Mesenchymal stem cell (in vitro differentiated cells and primary cell): Measurements from ENCODE around the gene TCF7L1.

Experiments
- DNase-seq: peaks from one replicate; pipeline ENCODE4 v3.0.0-alpha.2; 2013
- H2AFZ ChIP-seq: one replicate; pipeline ENCODE4 v1.6.1; 2013; ENCODE audit warnings: low read depth, mild to moderate bottlenecking, control low read depth, inconsistent platforms, low read length, moderate library complexity
- H2AK5ac ChIP-seq: 2 replicates; pipeline ENCODE4 v1.6.1; 2013; ENCODE audit warnings: low read length, moderate library complexity, mild to moderate bottlenecking, inconsistent platforms; ENCODE audit not compliant: severe bottlenecking
- H2BK120ac ChIP-seq: one replicate; pipeline ENCODE4 v1.6.1; 2013; ENCODE audit warnings: low read depth, mild to moderate bottlenecking, inconsistent platforms, low read length, moderate library complexity
- H2BK12ac ChIP-seq, 2 experiments: one replicate each; pipeline ENCODE4 v1.6.1; 2013; ENCODE audit warnings: inconsistent platforms in 2 of 2, low read length in 2 of 2, mild to moderate bottlenecking in 2 of 2, moderate library complexity in 2 of 2, control low read depth in 1 of 2
- H2BK15ac ChIP-seq: one replicate; pipeline ENCODE4 v1.6.1; 2013; ENCODE audit warnings: mild to moderate bottlenecking, low read depth, inconsistent platforms; ENCODE audit not compliant: poor library complexity, severe bottlenecking
- H2BK5ac ChIP-seq: 2 replicates; pipeline ENCODE4 v1.6.1; 2013; ENCODE audit warnings: low read depth, mild to moderate bottlenecking, low read length, control low read depth, inconsistent platforms; ENCODE audit not compliant: poor library complexity, severe bottlenecking
- H3K14ac ChIP-seq, 2 experiments: one replicate each; pipeline ENCODE4 v1.6.1; 2013; ENCODE audit warnings: inconsistent platforms in 2 of 2, low read length in 2 of 2, control low read depth in 1 of 2, mild to moderate bottlenecking in 1 of 2, moderate library complexity in 1 of 2
- H3K18ac ChIP-seq, 2 experiments: one replicate each; pipeline ENCODE4 v1.6.1; 2013; ENCODE audit warnings: inconsistent platforms in 2 of 2, low read length in 2 of 2, control low read depth in 1 of 2, low read depth in 1 of 2, mild to moderate bottlenecking in 1 of 2
- H3K23ac ChIP-seq, 2 experiments: one replicate each; pipeline ENCODE4 v1.6.1; 2013; ENCODE audit warnings: inconsistent platforms in 2 of 2, low read length in 2 of 2, mild to moderate bottlenecking in 2 of 2, moderate library complexity in 2 of 2, control low read depth in 1 of 2
- H3K27ac ChIP-seq: 2 replicates; pipeline ENCODE4 v1.5.1; 2013; ENCODE audit warnings: mild to moderate bottlenecking, moderate library complexity, low read length, control low read depth, inconsistent platforms; ENCODE audit not compliant: poor library complexity, severe bottlenecking
- H3K27me3 ChIP-seq, 2 experiments: 2 replicates each; pipeline versions ENCODE4 v1.6.1 to v1.7.0; 2013; ENCODE audit warnings: low read length in 2 of 2, mild to moderate bottlenecking in 2 of 2, moderate library complexity in 2 of 2, control low read depth in 1 of 2, inconsistent platforms in 1 of 2; ENCODE audit not compliant: control insufficient read depth in 1 of 2, insufficient read depth in 1 of 2
- H3K36me3 ChIP-seq, 2 experiments: 2 replicates each; pipeline versions ENCODE4 v1.6.1 to v1.7.0; 2013; ENCODE audit warnings: low read length in 2 of 2, control low read depth in 1 of 2, inconsistent platforms in 1 of 2, low read depth in 1 of 2, mild to moderate bottlenecking in 1 of 2; ENCODE audit not compliant: insufficient read depth in 2 of 2, control insufficient read depth in 1 of 2
- H3K4ac ChIP-seq, 2 experiments: one replicate each; pipeline ENCODE4 v1.6.1; 2013; ENCODE audit warnings: inconsistent platforms in 2 of 2, low read length in 2 of 2, mild to moderate bottlenecking in 2 of 2, moderate library complexity in 2 of 2, control low read depth in 1 of 2, low read depth in 1 of 2
- H3K4me1 ChIP-seq: 2 replicates; pipeline ENCODE4 v1.6.1; 2013; ENCODE audit warnings: low read depth, low read length, control low read depth; ENCODE audit not compliant: control insufficient read depth, insufficient read depth
- H3K4me2 ChIP-seq: 2 replicates; pipeline ENCODE4 v1.6.1; 2013; ENCODE audit warnings: low read length, mild to moderate bottlenecking, inconsistent platforms; ENCODE audit not compliant: poor library complexity, severe bottlenecking
- H3K4me3 ChIP-seq, 2 experiments: 2 replicates each; pipeline versions ENCODE4 v1.5.1 to v1.7.0; 2013; ENCODE audit warnings: low read length in 2 of 2, mild to moderate bottlenecking in 2 of 2, control low read depth in 1 of 2, low read depth in 1 of 2; ENCODE audit not compliant: insufficient read depth in 1 of 2
- H3K79me1 ChIP-seq: replicated peaks from 2 replicates; pipeline ENCODE4 v1.6.1; 2013; ENCODE audit warnings: mild to moderate bottlenecking, control low read depth, low read length, inconsistent platforms; ENCODE audit not compliant: poor library complexity, severe bottlenecking
- H3K9ac ChIP-seq: 2 replicates; pipeline ENCODE4 v1.7.0; 2013; ENCODE audit warnings: mild to moderate bottlenecking, low read length, moderate library complexity
- H3K9me3 ChIP-seq: 2 replicates; pipeline ENCODE4 v1.7.0; 2013; ENCODE audit warnings: mild to moderate bottlenecking, low read length; ENCODE audit not compliant: control insufficient read depth
- H4K8ac ChIP-seq: one replicate; pipeline ENCODE4 v1.6.1; 2013; ENCODE audit warnings: inconsistent platforms, mild to moderate bottlenecking, low read length, moderate library complexity
- H4K91ac ChIP-seq: one replicate; pipeline ENCODE4 v1.6.1; 2013; ENCODE audit warnings: mild to moderate bottlenecking, low read length, inconsistent platforms
- WGBS: methylation state at CpG from one replicate; pipeline ENCODE4 v1.1.7; 2013; ENCODE audit warnings: mixed read lengths; 5-methylcytosine and 5-hydroxymethylcytosine counted together

The TCF7L1 gene

DNA sequence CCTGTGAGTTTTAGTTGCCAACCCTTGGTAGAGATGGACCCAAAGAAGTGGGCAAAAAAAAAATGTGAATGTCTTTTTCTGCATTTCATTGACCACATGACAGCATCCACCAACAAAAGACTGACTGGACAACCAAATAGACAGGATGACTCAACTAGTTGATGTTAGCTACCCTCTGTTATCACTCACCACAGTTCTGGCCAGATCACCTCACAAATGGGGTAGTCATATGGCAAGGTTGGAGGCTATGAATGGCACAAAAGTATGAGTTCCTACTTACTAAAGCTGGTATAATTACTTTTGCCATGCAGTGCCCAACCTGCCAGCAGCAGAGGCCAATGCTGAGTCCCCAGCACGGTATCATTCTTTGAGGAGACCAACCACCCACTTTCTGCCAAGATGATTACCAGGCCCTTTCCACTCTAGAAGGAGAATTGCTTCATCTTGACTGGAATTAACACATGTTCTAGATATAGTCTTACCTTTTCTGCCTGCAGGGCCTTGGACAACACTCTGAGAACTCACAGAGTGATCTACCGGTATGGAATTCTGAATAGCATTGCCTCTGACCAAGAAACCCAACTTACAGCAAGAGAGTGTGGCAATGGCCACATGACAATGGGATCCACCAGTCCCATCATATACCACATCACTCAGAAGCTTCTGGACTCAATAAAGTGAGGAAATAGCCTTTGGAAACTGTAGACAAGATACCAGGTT is 20.1 kb upstream of the TCF7L1 start:
- H3K4me2 ChIP-seq = no peak overlapping the region
- no peak overlapping the region for H3K23ac ChIP-seq
- no peaks in the 10 kb centered on the region for H3K36me3 ChIP-seq
- H2BK120ac ChIP-seq = no peak overlapping the region
- H4K8ac ChIP-seq = no peak overlapping the region
- no peaks in the 10 kb centered on the region for H3K9me3 ChIP-seq
- H3K14ac ChIP-seq = no peak overlapping the region
- no peak overlapping the region for H3K4me3 ChIP-seq
- no peak overlapping the region for H3K9ac ChIP-seq
- no peak overlapping the region for H2BK5ac ChIP-seq
- H3K4ac ChIP-seq = no peak overlapping the region
- H2AFZ ChIP-seq = no peak overlapping the region
- H3K79me1 ChIP-seq = no peaks in the 10 kb centered on the region
- 67% methylated on average over 2 of the region's 2 CpGs for WGBS
- H3K27me3 ChIP-seq = peaks cover 0 to 11% of the 10 kb centered on the region in 2 experiments
- no peak overlapping the region for H3K18ac ChIP-seq
- no peak overlapping the region for H2AK5ac ChIP-seq
- no peak overlapping the region for H3K27ac ChIP-seq
- H3K4me1 ChIP-seq = no peaks in the 10 kb centered on the region
- no peak overlapping the region for H2BK15ac ChIP-seq
- DNase-seq = no peak
- no peak overlapping the region for H4K91ac ChIP-seq
- no peak overlapping the region for H2BK12ac ChIP-seq

DNA sequence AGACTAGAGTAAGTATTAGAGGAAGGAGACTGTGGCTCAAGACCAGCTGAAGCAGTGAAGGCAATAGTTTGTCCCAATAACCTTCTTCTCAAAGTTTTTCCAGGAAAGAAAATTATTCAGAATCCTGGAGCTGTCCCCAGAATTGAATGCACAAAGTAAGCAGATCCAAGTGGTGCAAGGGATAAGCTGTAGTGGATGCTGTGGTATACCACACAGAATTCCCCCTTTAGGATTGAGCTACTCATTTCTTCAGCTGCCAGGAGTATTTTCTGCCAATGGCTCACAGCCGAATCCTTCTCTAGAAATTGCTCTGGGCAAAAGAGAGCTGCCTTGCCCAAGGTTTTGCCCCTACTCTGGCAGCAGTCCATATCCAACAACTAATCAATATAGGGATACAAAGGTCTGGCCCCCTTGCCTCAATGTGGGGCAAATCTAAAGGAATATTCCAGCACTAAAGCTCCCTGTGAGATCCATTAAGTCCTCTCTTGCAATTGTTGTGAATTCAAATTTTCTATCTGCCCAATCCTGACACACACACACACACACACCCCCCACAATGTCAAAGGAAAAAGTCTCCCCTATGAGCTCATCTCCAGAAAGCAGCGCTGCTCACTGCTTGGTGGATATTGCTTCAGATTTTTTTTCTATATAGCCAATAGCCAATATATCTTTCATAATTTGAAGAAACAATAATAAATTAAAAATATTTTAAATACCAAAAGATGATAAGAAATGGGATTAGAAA is 18.4 kb upstream of the TCF7L1 start:
- Histone ChIP-seq H3K18ac (no peak overlapping the region), H2BK120ac (no peak overlapping the region), H3K4me1 (no peaks in the 10 kb centered on the region), H3K27ac (no peak overlapping the region), H3K9me3 (no peaks in the 10 kb centered on the region), H3K36me3 (no peaks in the 10 kb centered on the region), H2AK5ac (no peak overlapping the region), H3K9ac (no peak overlapping the region), H2AFZ (no peak overlapping the region), H2BK15ac (no peak overlapping the region), H3K14ac (no peak overlapping the region), H2BK12ac (no peak overlapping the region), H4K8ac (no peak overlapping the region), H3K79me1 (no peaks in the 10 kb centered on the region), H2BK5ac (no peak overlapping the region), H3K4me3 (no peak overlapping the region), H4K91ac (no peak overlapping the region), H3K23ac (no peak overlapping the region), H3K4me2 (no peak overlapping the region), H3K4ac (no peak overlapping the region), H3K27me3 (peaks cover 0 to 11% of the 10 kb centered on the region in 2 experiments)
- DNase-seq = no peak
- 95% methylated on average over 1 of the region's 2 CpGs for WGBS

DNA sequence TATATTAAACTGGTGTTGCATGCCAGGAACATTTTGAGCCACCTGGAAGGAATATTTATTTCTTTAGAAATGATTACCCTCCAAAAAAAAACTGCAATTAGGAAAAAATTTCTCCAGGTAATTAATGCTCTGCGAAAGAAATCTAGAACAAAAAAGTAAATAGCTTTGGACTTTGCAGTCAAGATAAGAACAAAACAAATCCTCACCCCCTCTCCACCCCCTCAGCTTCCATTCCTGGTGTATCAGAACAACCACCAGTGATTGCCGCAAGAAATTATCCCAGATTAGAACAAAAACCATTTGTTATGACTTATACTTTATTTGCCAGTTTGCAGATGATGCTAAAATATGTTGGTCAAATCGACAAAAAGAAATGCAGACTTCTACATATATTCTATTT is 17.0 kb upstream of the TCF7L1 start:
- Histone ChIP-seq H3K79me1 (no peaks in the 10 kb centered on the region), H3K4me3 (no peak overlapping the region), H2BK120ac (no peak overlapping the region), H2BK5ac (no peak overlapping the region), H2AK5ac (no peak overlapping the region), H3K4ac (no peak overlapping the region), H4K91ac (no peak overlapping the region), H3K23ac (no peak overlapping the region), H2AFZ (no peak overlapping the region), H4K8ac (no peak overlapping the region), H3K36me3 (no peaks in the 10 kb centered on the region), H2BK12ac (no peak overlapping the region), H2BK15ac (no peak overlapping the region), H3K9ac (no peak overlapping the region), H3K4me2 (no peak overlapping the region), H3K18ac (no peak overlapping the region), H3K14ac (no peak overlapping the region), H3K9me3 (no peaks in the 10 kb centered on the region), H3K27ac (no peak overlapping the region), H3K4me1 (no peaks in the 10 kb centered on the region), H3K27me3 (peaks cover 0 to 7% of the 10 kb centered on the region in 2 experiments)
- DNase-seq = no peak
- WGBS = 79% methylated on average over 1 of the region's 3 CpGs

DNA sequence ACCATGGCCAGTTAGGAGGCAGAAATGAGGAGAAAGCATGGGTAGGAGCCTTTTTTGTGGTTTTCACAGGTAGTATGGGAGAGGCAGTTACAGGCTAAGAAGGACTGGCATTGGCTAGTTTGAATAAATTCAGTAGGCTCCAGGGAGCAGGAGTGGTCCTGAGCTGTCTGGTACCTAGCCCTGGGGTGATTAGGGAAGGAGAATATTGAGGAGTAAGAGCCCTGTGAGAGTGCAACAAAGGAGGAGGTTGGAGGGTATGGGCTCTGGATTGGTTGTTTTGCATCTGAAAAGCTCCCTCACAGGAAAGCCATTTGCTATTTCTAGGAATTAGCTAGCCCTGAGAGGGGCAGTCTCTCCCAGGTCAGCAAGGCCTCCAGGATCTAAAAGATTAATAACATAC is 13.3 kb upstream of the TCF7L1 start:
- H2BK5ac ChIP-seq = no peak overlapping the region

More for the DNA sequence above, 13.3 kb upstream of the TCF7L1 start:
- no peak overlapping the region for H2BK12ac ChIP-seq
- H2AFZ ChIP-seq = no peak overlapping the region
- H2BK120ac ChIP-seq = no peak overlapping the region
- H3K4ac ChIP-seq = no peak overlapping the region
- no peak overlapping the region for H3K9ac ChIP-seq
- H3K27ac ChIP-seq = no peak overlapping the region
- no peaks in the 10 kb centered on the region for H3K36me3 ChIP-seq
- H4K8ac ChIP-seq = no peak overlapping the region
- H3K14ac ChIP-seq = no peak overlapping the region
- no peak overlapping the region for H3K4me2 ChIP-seq
- H3K9me3 ChIP-seq = no peaks in the 10 kb centered on the region
- peaks cover 0 to 2% of the 10 kb centered on the region in 2 experiments for H3K27me3 ChIP-seq
- no peak overlapping the region for H2BK15ac ChIP-seq
- no peak overlapping the region for H2AK5ac ChIP-seq
- H3K23ac ChIP-seq = no peak overlapping the region
- H3K79me1 ChIP-seq = no peaks in the 10 kb centered on the region
- no peak overlapping the region for H3K4me3 ChIP-seq
- DNase-seq = no peak
- no peak overlapping the region for H3K18ac ChIP-seq
- no peak overlapping the region for H4K91ac ChIP-seq
- no peaks in the 10 kb centered on the region for H3K4me1 ChIP-seq
